Nucleus accumbens (tissue), 56 donors: Measurements from ENCODE around the gene MCHR1.
"Not testable (repeated sequence)": the region's sequence is repeated elsewhere in the genome, so short reads cannot be mapped to it uniquely, and the experiment has no call there.

Experiments
- DNase-seq, 56 donors: peaks; one replicate each; lab custom pipeline; 2025; lab: John Stamatoyannopoulos, UW

The MCHR1 gene

DNA sequence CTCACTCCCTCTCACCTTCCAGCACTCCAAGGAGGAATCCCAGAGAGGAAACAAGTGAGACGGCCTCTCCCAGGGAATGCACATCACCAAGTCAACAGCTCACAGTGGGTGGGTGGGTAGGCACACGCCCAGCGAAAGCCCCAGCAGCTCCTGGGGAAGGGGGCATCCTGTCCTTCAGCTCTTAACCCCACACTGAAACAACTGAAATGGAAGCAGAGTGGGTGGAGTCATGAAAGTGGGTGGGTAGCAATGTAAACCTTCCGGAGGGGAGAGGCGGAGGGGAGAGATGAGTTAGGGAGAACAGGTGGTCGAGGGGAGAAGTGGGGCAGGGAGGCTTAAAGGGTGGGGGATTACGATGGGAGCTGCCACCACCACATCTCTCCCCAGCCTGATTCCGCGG lies 5.4 kb downstream of the MCHR1 start:
- no peak for DNase-seq

DNA sequence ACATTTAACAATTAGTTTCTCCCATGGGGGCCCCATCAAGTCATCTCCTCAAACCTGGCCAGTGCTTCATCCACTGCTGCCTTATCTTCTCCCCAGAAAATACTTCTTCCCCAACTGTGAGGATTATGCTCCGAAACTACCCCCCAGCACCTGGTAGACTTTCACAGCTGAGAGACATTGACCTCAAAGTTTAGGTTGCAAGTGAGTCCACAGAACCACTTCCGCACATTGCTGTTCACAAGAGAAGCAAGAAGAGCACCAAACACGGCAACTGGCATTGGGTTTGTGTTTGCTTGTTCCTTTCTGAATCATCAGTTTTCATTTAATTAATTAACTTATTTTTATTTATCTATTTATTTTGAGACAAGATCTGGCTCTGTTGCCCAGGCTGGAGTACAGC lies 6.1 kb downstream of the MCHR1 start:
- no peak for DNase-seq

DNA sequence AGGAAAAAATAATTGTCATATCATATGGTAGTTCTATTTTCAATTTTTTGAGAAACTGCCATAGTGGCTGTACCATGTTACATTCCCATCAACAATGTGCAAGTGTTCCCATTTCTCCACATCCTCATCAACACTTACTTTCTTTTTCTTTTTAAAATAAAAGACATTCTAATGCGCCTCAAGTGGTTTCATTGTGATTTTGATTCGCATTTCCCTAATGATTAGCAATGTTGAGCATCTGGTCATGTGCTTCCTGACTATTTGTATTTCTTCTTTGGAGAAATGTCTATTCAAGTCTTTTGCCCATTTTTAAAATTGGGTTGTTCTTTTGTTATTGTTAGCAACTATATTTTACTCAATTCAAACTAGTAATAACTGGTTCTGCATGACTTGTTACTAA lies 8.4 kb downstream of the MCHR1 start:
- no peak for DNase-seq

DNA sequence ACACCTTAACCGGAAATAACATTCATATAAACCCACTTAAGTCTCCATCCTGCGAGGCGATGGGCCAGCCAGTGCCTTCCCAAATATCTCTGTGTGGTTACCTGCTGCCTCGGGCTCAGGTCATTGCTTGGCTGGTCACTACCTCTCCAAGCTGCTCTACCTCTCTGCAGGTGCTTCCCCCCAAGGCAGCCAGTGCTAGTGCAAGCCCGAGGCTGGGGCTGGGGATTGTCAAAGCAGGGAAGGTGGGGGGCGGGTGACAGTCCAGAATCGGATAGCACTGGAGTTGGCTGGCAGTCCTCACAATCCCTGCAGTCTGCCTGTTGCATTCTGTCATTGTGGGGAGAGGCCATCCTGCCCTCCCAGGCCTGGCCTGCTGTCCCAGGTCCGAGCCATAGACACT lies 11.1 kb downstream of the MCHR1 start:
- no peak for DNase-seq

DNA sequence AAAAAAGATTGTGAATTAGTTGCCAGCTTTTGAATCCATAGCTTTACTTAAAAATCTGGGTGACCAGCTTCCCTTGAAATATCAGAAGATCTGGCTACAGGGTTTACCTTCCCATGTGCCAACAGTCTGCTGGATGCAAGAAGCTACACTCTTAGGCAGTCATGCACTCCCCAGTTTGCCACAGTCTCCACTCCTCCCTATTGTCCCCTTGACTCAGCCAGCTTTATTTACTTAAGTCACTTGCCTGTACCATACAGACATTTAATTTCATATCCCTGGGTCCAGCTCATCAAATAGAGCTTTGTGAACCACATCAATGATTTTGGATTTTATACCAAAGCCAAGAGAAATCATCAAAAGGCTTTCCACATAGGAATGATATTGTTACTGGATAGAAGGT lies 12.2 kb downstream of the MCHR1 start:
- DNase-seq = no peak

DNA sequence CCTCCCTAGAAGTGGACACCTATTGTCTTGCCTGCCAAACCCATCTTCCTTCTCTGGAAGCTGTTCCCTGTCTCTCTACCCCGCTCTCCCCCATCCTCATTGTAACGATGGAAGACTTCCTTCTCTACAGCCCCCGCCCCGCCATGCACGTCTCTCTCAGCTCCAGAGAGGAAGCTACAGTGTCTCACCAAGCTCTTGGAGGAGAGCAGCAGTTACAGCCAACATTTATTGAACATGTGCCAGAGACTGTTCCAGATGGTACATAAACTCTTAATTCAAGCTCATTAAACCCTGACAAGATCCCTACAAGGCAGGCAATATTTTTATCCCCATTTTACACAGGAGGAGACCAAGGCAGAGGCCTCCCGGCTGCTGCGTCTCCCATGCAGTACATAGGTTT lies 15.1 kb downstream of the MCHR1 start:
- no peak for DNase-seq

DNA sequence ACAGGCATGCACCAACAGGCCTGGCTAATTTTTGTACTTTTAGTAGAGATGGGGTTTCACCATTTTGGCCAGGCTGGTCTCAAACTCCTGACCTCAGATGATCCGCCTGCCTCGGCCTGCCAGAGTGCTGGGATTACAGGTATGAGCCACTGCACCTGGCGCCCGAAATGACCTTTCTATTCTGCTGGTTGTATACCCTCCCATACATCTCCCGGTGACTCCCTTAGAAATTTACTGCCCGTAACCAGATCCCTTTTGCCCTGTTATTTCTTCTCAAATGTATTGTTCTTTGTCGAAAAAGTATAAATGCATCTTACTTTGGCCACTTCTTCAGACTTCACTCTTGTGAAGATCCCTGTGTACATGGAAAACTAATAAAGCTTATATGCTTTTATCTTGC lies 22.0 kb downstream of the MCHR1 start:
- no peak for DNase-seq

DNA sequence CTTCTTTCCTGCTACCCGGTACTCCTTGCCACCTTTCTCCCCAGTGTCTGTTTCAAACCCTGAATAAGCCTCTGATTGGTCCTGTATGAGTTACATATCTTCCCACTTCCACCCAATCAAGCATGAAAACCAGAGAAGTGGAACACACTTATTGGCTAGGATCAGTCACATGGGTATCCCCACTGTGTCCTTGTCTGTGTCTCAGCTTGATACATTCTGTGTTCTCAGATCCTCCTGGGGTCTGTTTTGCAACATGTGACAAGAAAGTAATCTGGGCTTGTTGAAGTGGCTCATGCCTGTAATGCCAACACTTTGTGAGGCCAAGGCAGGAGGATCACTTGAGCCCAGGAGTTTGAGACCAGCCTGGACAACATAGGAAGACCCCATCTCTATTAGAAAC lies 23.9 kb downstream of the MCHR1 start:
- DNase-seq = no peak

DNA sequence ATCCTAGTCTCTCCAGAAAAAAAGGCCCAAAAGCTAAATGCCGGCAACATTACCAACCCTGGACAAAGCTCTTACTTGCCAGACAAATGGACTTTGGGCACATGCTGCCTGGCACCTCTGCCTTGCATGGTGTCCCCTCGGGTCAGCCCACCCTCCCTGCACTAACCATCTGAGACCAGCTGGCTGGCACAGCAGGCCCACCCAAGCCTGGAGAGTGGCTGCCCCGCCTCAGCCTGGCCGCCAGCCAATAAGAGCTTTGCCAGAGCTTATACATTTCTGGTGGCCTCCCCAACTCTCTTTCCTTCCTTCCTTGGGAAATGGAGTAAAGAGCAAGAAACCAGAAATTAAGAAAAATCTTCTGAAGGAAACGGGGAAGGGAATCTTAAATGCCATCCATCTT lies 24.5 kb downstream of the MCHR1 start:
- no peak for DNase-seq

DNA sequence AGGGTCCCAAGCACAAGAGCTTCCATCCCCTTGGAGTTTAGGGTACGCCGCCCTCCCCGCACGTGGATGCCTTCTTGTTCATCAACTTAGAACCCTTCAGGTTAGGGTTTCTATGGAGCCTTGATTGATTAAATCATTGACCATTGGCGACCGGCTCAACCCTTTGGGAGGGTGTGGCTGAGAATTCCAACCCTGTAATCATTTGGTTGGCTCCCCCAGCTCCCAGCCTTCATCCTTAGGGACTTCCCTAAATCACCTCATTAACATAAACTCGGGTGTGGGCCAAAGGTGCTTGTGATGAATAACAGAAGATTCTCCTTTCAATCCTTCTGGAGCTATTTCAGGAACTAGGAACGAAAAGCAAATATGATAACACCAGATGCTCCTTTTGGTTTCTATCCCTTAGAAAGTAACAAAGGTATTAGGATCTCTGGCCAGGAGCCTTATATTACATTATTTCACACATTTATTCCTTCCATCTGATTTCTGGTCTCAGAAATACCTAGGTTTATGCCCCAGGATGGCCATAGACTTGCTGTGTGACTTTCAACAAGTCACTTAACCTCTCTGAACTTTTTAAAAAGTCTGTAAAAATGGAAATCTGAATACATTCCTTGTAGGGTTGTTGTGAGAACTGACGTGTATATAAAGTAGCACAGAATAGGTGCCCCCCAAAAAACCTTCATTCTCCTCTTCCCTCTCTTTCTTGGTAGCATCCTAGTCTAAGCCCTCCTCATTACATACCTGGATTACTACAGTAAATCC lies 26.8 kb downstream of the MCHR1 start:
- DNase-seq = no peak

DNA sequence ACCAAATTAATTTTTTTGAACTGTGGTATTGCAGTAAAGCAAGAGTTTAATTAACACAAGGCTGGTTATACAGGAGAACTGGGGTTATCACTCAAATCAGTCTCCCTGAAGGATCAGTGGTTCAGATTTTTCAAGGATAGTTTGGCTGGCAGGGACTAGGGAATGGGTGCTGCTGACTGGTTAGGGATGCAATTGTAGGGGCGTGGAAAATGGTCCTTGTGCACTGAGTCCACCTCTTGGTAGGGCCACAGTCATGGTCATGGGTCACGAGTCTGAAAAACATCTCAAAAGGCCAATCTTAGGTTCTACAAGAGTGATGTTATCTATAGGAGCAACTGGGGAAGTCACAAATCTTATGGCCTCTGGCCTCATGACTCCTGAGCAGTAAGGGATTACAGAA lies 27.9 kb downstream of the MCHR1 start:
- DNase-seq = no peak

DNA sequence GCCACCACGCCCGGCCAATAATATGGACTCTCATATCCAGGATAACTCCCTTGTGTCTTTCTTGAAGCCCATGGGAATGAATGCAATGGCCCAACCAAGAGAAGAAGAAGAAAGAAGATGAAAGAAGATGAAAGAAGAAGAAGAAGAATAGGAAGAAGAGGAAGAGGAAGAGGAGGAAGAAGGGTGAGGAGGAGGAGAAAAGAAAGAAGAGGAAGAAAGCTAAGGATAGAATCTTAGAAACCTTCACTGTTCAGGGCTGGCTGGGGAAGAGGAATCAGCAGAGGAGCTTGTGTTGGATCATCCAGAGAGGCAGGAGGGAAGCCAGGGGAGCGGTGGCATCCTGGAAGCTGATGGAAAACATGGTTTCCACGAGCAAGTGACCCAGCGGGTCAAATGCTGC lies 28.9 kb downstream of the MCHR1 start:
- no peak for DNase-seq

DNA sequence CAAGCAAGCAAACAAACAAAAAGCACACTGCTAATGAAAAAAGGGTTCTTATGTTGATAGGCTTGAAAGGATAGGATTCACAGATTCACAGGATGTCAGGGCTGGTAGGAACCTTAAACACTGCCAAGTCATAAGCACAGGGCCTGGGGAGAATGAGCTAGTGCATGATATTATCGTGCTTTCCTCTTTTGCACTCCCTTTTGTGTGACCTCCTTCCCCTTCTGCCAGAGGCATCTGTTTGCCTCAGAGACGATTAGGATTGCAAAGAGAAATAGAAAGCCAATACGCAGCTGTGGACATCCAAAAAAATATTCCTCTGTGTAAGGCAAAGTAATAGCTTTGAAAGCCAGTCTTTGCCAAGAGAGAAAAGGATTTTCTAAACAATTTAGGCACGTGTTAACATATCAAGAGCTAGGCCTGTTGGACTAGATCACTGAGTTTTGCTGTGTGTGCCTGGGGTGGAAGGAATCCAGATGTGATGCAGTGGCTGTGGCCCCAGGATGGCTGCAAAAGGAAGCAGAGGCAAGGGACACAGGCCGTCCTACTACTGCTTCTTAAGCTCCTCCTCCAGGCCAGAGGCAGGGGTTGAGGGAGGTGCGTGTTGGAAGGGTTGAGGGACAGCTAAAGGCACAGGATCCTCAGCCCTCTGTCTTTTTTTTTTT lies 30.6 kb downstream of the MCHR1 start:
- no peak for DNase-seq

DNA sequence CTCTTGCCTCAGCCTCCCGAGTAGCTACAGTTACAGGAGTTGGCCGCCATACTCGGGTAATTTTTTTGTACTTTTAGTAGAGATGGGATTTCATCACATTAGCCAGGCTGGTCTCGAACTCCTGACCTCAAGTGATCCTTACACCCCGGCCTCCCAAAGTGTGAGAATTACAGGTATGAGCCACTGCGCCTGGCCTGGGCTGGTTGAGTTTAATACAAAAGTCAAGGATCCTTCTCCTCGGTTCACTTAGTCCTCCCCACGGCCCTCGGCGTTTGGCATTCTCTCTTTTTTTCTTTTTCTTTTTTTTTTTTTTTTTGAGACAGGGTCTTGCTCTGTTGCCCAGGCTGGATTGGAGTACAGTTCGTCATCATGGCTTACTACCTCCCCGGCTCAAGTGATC lies 33.0 kb downstream of the MCHR1 start:
- DNase-seq = no peak

DNA sequence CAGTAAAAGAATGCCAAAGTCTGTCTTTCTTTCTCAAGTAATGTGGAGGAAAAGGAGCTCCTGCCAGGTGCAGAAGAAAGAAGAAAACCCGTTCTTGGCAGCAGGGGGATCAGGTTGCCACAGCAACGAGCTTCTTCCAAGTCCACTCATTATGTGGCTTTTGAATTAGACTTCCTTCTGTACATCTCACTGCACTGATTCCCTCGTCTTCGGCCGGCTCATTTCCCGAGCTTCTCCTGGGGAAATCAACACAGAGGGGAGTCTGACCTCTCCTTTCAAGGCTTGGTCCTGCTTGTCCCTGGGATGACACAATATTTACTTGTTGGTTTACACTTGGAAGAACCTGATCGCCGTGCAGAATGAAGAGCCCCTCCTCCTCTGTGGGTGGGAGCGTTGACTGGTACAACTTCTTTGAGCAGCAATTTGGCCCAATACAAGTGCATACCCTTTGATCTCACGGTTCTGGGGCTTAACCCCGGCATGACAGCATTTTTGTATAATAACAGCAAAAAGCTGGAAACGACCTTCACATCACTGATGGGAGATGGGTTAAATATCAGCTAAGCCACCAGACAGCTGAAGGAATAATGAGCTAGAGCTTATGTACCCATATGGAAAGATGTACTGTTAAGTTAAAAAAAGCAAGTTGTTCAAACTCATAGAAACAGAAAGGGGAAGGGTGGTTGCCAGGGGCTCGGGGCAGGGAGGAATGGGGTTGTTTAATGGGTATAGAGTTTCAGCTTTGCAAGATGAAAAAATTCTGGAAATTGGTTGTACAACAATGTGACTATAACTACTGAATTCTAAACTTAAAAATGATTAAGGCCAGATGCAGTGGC lies 35.4 kb downstream of the MCHR1 start:
- peak in 23 of 56 donors; percentile 1 to 46 (median 14) for DNase-seq

DNA sequence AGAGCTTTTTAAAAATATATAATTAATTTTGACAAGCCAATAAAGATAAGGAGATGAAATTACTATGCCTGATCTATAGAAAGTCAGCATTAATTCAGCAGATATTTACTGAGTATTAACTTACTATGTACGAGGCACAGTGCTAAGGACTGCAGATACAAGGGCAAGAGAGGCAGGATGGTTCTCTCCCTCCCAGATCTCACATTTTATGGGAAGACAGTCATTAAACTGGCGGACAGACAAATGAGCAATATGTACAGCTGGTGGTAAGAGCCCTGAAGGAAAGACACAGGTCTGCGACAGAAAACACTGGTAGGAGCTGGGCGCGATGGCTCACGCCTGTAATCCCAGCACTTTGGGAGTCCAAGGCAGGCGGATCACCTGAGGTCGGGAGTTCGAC lies 36.8 kb downstream of the MCHR1 start:
- DNase-seq = no peak

DNA sequence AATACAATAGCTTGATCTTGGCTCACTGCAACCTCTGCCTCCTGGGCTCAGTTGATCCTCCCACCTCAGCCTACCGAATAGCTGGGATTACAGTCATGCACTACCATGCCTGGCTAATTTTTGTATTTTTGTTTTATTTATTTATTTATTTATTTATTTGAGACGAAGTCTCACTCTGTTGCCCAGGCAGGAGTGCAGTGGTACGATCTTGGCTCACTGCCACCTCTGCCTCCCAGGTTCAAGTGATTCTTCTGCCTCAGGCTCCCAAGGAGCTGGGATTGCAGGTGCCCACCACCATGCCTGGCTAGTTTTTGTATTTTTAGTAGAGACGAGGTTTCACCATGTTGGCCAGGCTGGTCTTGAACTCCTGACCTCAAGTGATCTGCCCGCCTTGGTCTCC lies 38.4 kb downstream of the MCHR1 start:
- not testable (repeated sequence) for DNase-seq

DNA sequence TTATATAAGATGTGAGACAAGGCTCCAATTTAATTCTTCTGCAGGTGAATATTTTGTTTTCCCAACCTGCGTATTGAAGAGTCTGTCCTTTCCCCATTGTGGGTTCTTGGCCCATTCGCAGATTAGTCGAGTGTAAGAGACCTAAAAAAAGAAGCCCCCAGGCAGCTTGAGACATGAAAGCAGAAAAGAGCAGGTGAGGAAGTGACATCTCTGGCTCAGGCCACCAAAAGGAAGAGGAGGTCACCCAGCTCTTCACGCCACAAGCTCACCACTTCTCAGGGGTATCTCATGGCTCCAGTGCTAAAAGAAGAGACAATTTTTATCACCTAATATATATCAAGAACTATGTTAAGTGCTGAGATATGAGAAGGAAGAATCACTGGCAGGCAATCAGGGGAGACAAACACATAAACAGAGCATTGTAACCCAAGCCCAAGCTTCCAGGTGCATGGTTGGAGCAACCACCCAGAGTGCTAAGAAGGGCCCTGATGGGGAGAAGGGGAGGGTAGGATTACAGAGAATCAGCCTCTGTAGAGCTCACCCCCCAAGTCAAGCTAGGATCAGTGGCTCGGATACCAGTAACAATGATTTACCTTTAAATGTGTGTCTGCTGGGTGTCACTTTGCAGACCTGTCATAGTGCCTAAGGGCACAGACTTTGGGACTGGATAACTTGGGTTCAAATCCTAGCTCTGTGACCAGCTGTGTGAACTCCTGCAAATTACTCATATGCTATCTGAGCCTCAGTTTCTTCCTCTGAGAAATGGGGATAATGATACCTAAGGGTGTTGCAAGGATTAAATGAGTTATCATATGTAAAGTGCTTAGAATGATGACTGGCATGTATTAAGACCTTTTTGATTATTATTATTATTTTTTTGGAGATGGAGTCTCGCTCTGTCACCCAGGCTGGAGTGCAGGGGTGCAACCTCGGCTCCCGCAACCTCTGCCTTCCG lies 39.2 kb downstream of the MCHR1 start:
- no peak for DNase-seq

DNA sequence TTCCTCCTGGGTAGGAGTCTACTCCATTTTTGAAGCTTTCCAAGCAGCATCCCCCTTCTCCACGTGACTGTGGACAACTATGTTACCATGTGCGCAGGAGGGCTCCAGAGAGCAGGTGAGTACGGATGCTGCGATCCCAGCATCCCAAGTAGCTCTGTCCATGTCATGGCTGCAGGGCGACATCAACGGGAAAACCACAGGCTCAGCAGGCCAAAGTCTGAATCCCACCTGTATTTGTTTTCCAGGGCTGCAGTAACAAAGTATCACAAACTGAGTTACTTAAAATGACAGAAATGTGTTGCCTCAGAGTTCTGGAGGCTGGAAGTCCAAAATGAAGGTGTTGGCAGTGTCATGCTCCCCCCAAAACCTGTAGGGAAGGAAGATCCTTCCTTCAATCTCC lies 40.3 kb downstream of the MCHR1 start:
- no peak for DNase-seq

DNA sequence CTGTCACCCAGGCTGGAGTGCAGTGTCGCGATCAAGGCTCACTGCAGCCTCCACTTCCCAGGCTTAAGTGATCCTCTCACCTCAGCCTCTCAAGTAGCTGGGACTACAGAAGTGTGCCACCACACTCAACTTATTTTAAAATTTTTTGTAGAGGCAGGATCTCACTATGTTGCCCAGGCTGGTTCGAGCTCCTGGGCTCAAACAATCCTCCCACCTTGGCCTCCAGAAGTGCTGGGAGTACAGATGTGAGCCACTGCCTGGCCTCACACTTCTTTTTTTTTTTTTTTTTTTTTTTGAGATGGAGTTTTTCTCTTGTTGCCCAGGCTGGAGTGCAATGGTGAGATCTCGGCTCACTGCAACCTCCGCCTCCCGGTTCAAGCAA lies 40.9 kb downstream of the MCHR1 start:
- not testable (repeated sequence) for DNase-seq
